ENCODE results near the gene MTF1.

The MTF1 gene

DNA sequence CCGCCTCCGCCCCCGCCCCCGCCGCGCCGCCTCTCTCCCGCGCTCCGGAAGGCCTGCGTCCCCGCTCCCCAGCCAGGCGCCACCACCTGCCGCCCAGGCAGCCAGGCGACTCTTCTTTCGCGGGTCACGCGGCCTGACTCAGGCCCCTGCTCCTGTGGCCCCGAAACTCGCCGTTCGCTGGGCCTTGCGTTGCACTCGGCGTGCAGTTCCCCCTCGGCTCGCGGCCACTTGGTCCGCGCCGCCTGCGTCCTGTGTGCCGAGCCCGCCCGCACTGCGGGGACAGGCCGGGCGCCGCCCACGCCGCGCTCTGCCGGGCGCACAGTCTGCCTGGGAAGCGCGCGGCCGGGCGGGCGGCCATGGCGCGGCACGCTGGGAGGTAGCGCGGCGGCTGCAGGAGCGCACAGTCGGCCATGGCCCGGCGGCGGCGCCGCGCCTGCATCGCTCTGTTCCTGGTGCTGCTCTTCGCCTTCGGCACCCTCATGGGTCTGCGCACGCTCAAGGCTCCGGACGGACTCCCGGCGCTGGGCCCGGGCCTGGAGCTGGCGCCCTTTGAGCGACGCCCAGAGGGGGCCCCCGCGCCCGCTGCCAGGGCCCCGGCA lies 65.5 kb downstream of the MTF1 start, which contains the start of gene MANEAL (continued):
- TF ChIP-seq ZEB2 (tag by site-specific recombination; IDR thresholded peaks at IDR 0.05): 0 out of 2 replicates have a peak, but pooled peaks have one; percentile 18
- peak; percentile 50; the same call in 1 of the 2 replicates for TF ChIP-seq ZFP69B (tag by site-specific recombination; IDR thresholded peaks at IDR 0.05)
- TF ChIP-seq, protein P1, sequence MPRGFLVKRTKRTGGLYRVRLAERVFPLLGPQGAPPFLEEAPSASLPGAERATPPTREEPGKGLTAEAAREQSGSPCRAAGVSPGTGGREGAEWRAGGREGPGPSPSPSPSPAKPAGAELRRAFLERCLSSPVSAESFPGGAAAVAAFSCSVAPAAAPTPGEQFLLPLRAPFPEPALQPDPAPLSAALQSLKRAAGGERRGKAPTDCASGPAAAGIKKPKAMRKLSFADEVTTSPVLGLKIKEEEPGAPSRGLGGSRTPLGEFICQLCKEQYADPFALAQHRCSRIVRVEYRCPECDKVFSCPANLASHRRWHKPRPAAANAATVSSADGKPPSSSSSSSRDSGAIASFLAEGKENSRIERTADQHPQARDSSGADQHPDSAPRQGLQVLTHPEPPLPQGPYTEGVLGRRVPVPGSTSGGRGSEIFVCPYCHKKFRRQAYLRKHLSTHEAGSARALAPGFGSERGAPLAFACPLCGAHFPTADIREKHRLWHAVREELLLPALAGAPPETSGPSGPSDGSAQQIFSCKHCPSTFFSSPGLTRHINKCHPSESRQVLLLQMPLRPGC (tag by site-specific recombination; IDR thresholded peaks at IDR 0.05): 0 out of 2 replicates have a peak, but pooled peaks have one; percentile 32
- TF ChIP-seq, protein P2, sequence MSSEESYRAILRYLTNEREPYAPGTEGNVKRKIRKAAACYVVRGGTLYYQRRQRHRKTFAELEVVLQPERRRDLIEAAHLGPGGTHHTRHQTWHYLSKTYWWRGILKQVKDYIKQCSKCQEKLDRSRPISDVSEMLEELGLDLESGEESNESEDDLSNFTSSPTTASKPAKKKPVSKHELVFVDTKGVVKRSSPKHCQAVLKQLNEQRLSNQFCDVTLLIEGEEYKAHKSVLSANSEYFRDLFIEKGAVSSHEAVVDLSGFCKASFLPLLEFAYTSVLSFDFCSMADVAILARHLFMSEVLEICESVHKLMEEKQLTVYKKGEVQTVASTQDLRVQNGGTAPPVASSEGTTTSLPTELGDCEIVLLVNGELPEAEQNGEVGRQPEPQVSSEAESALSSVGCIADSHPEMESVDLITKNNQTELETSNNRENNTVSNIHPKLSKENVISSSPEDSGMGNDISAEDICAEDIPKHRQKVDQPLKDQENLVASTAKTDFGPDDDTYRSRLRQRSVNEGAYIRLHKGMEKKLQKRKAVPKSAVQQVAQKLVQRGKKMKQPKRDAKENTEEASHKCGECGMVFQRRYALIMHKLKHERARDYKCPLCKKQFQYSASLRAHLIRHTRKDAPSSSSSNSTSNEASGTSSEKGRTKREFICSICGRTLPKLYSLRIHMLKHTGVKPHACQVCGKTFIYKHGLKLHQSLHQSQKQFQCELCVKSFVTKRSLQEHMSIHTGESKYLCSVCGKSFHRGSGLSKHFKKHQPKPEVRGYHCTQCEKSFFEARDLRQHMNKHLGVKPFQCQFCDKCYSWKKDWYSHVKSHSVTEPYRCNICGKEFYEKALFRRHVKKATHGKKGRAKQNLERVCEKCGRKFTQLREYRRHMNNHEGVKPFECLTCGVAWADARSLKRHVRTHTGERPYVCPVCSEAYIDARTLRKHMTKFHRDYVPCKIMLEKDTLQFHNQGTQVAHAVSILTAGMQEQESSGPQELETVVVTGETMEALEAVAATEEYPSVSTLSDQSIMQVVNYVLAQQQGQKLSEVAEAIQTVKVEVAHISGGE (tag by site-specific recombination; conservative IDR thresholded peaks at IDR 0.05; ENCODE audit: low read depth): peak; percentile 38; the same call in 1 of the 2 replicates
- TF ChIP-seq SP2 (tag by site-specific recombination; IDR thresholded peaks at IDR 0.05): peak; percentile 62
- no peak for TF ChIP-seq ZBTB49 (tag by site-specific recombination; IDR thresholded peaks at IDR 0.05; ENCODE audit: low read depth)
- peak; percentile 73 for TF ChIP-seq SP3 (tag by site-specific recombination; IDR thresholded peaks at IDR 0.05)
- TF ChIP-seq, protein P3, sequence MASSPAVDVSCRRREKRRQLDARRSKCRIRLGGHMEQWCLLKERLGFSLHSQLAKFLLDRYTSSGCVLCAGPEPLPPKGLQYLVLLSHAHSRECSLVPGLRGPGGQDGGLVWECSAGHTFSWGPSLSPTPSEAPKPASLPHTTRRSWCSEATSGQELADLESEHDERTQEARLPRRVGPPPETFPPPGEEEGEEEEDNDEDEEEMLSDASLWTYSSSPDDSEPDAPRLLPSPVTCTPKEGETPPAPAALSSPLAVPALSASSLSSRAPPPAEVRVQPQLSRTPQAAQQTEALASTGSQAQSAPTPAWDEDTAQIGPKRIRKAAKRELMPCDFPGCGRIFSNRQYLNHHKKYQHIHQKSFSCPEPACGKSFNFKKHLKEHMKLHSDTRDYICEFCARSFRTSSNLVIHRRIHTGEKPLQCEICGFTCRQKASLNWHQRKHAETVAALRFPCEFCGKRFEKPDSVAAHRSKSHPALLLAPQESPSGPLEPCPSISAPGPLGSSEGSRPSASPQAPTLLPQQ (tag by site-specific recombination; IDR thresholded peaks at IDR 0.05): peak; percentile 71; the same call in 1 of the 2 replicates
- no peak for TF ChIP-seq ZBTB21 (tag by site-specific recombination; IDR thresholded peaks at IDR 0.05)
- TF ChIP-seq, protein P4, sequence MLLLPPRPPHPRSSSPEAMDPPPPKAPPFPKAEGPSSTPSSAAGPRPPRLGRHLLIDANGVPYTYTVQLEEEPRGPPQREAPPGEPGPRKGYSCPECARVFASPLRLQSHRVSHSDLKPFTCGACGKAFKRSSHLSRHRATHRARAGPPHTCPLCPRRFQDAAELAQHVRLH (tag by site-specific recombination; IDR thresholded peaks at IDR 0.05): peak; percentile 35; the same call in 1 of the 2 replicates
- TF ChIP-seq, protein P5, sequence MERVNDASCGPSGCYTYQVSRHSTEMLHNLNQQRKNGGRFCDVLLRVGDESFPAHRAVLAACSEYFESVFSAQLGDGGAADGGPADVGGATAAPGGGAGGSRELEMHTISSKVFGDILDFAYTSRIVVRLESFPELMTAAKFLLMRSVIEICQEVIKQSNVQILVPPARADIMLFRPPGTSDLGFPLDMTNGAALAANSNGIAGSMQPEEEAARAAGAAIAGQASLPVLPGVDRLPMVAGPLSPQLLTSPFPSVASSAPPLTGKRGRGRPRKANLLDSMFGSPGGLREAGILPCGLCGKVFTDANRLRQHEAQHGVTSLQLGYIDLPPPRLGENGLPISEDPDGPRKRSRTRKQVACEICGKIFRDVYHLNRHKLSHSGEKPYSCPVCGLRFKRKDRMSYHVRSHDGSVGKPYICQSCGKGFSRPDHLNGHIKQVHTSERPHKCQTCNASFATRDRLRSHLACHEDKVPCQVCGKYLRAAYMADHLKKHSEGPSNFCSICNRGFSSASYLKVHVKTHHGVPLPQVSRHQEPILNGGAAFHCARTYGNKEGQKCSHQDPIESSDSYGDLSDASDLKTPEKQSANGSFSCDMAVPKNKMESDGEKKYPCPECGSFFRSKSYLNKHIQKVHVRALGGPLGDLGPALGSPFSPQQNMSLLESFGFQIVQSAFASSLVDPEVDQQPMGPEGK (tag by site-specific recombination; IDR thresholded peaks at IDR 0.05): peak; percentile 44; the same call in 1 of the 2 replicates
- peak; percentile 68; the same call in 1 of the 2 replicates for TF ChIP-seq KLF10 (tag by site-specific recombination; IDR thresholded peaks at IDR 0.05)
- TF ChIP-seq, protein P6, sequence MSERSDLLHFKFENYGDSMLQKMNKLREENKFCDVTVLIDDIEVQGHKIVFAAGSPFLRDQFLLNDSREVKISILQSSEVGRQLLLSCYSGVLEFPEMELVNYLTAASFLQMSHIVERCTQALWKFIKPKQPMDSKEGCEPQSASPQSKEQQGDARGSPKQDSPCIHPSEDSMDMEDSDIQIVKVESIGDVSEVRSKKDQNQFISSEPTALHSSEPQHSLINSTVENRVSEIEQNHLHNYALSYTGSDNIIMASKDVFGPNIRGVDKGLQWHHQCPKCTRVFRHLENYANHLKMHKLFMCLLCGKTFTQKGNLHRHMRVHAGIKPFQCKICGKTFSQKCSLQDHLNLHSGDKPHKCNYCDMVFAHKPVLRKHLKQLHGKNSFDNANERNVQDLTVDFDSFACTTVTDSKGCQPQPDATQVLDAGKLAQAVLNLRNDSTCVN (tag by site-specific recombination; optimal IDR thresholded peaks at IDR 0.05): peak; percentile 81
- TF ChIP-seq ZNF785 (tag by site-specific recombination; IDR thresholded peaks at IDR 0.05): peak; percentile 78; the same call in 1 of the 2 replicates
- peak; percentile 62; the same call in 1 of the 2 replicates for TF ChIP-seq GLIS2 (tag by site-specific recombination; IDR thresholded peaks at IDR 0.05)
- TF ChIP-seq KLF16 (tag by site-specific recombination; IDR thresholded peaks at IDR 0.05): peak; percentile 92
- no peak for TF ChIP-seq PRDM4 (tag by site-specific recombination; IDR thresholded peaks at IDR 0.05)
- peak; percentile 87; the same call in 1 of the 2 replicates for TF ChIP-seq ZNF561 (tag by site-specific recombination; IDR thresholded peaks at IDR 0.05; ENCODE audit: borderline replicate concordance)
- 0 out of 2 replicates have a peak, but pooled peaks have one; percentile 34 for TF ChIP-seq ZNF391 (tag by site-specific recombination; IDR thresholded peaks at IDR 0.05; ENCODE audit: borderline replicate concordance, low read depth)
- 0 out of 2 replicates have a peak, but pooled peaks have one; percentile 38 for TF ChIP-seq ZNF677 (tag by site-specific recombination; IDR thresholded peaks at IDR 0.05)
- 0 out of 2 replicates have a peak, but pooled peaks have one; percentile 19 for TF ChIP-seq ZNF10 (tag by site-specific recombination; IDR thresholded peaks at IDR 0.05)
